ENCODE results near the gene RNASE7.

Gene RNASE7

GRCh38 chr14:21066882-21067502 lies 24.8 kb downstream of the RNASE7 start:
- Histone ChIP-seq H2AFZ (ENCODE audit: low read length) (no peak overlapping the region), H4K20me1 (ENCODE audit: insufficient read depth, low read length) (no peaks in the 10 kb centered on the region), H3K27me3 (ENCODE audit: insufficient read depth, low read length) (peaks cover 10% of the 10 kb centered on the region), H3K4me3 (ENCODE audit: low read depth, low read length, poor library complexity, severe bottlenecking) (no peak overlapping the region), H3K9ac (ENCODE audit: low read length) (no peak overlapping the region), H3K9me2 (ENCODE audit: low read depth, low read length) (no peaks in the 10 kb centered on the region), H3K9me3 (ENCODE audit: low read length) (no peaks in the 10 kb centered on the region), H3K36me3 (ENCODE audit: insufficient read depth, low read length) (no peaks in the 10 kb centered on the region), H3F3A (ENCODE audit: insufficient read depth, low read length) (no peaks in the 10 kb centered on the region), H3K79me2 (ENCODE audit: insufficient read depth, low read length) (no peaks in the 10 kb centered on the region), H3K27ac (ENCODE audit: low read depth, low read length, poor library complexity, severe bottlenecking) (no peak overlapping the region), H3K4me2 (ENCODE audit: low read length) (no peak overlapping the region), H3K4me1 (ENCODE audit: insufficient read depth, low read length, severe bottlenecking) (peaks cover 22% of the 10 kb centered on the region)
- TF ChIP-seq EZH2 (IDR thresholded peaks at IDR 0.05; ENCODE audit: borderline replicate concordance, low read length) (no peak), CTCF (IDR thresholded peaks at IDR 0.05; ENCODE audit: low read length) (peak; percentile 36; the same call in 1 of the 2 replicates)

GRCh38 chr14:21068521-21069387 lies 26.6 kb downstream of the RNASE7 start:
- H3K9ac ChIP-seq (ENCODE audit: low read length): no peak overlapping the region
- H3K36me3 ChIP-seq (ENCODE audit: insufficient read depth, low read length): no peaks in the 10 kb centered on the region
- H4K20me1 ChIP-seq (ENCODE audit: insufficient read depth, low read length): no peaks in the 10 kb centered on the region
- H2AFZ ChIP-seq (ENCODE audit: low read length): no peak overlapping the region
- peaks cover 22% of the 10 kb centered on the region for H3K4me1 ChIP-seq (ENCODE audit: insufficient read depth, low read length, severe bottlenecking)
- H3K9me3 ChIP-seq (ENCODE audit: low read length): no peaks in the 10 kb centered on the region
- H3K4me2 ChIP-seq (ENCODE audit: low read length): peak overlapping the region; percentile 78; the same call in 1 of the 2 replicates
- no peak overlapping the region for H3K27ac ChIP-seq (ENCODE audit: low read depth, low read length, poor library complexity, severe bottlenecking)
- H3K4me3 ChIP-seq (ENCODE audit: low read depth, low read length, poor library complexity, severe bottlenecking): no peak overlapping the region
- H3K9me2 ChIP-seq (ENCODE audit: low read depth, low read length): no peaks in the 10 kb centered on the region
- H3F3A ChIP-seq (ENCODE audit: insufficient read depth, low read length): no peaks in the 10 kb centered on the region
- peaks cover 10% of the 10 kb centered on the region for H3K27me3 ChIP-seq (ENCODE audit: insufficient read depth, low read length)
- no peak; the same call in 1 of the 2 replicates for TF ChIP-seq EZH2 (IDR thresholded peaks at IDR 0.05; ENCODE audit: borderline replicate concordance, low read length)
- peak; percentile 48 for TF ChIP-seq CTCF (IDR thresholded peaks at IDR 0.05; ENCODE audit: low read length)
- no peaks in the 10 kb centered on the region for H3K79me2 ChIP-seq (ENCODE audit: insufficient read depth, low read length)

GRCh38 chr14:21069388-21070082 lies 27.4 kb downstream of the RNASE7 start:
- no peaks in the 10 kb centered on the region for H3F3A ChIP-seq (ENCODE audit: insufficient read depth, low read length)
- H3K27ac ChIP-seq (ENCODE audit: low read depth, low read length, poor library complexity, severe bottlenecking): no peak overlapping the region
- no peaks in the 10 kb centered on the region for H3K9me2 ChIP-seq (ENCODE audit: low read depth, low read length)
- peaks cover 10% of the 10 kb centered on the region for H3K27me3 ChIP-seq (ENCODE audit: insufficient read depth, low read length)
- TF ChIP-seq CTCF (IDR thresholded peaks at IDR 0.05; ENCODE audit: low read length): no peak
- no peak; the same call in 1 of the 2 replicates for TF ChIP-seq EZH2 (IDR thresholded peaks at IDR 0.05; ENCODE audit: borderline replicate concordance, low read length)
- peak overlapping the region; percentile 78; the same call in 1 of the 2 replicates for H3K4me2 ChIP-seq (ENCODE audit: low read length)
- H2AFZ ChIP-seq (ENCODE audit: low read length): no peak overlapping the region
- H4K20me1 ChIP-seq (ENCODE audit: insufficient read depth, low read length): no peaks in the 10 kb centered on the region
- no peaks in the 10 kb centered on the region for H3K9me3 ChIP-seq (ENCODE audit: low read length)
- H3K9ac ChIP-seq (ENCODE audit: low read length): no peak overlapping the region
- H3K4me1 ChIP-seq (ENCODE audit: insufficient read depth, low read length, severe bottlenecking): peaks cover 22% of the 10 kb centered on the region
- H3K4me3 ChIP-seq (ENCODE audit: low read depth, low read length, poor library complexity, severe bottlenecking): peak overlapping the region; percentile 55
- H3K36me3 ChIP-seq (ENCODE audit: insufficient read depth, low read length): no peaks in the 10 kb centered on the region
- H3K79me2 ChIP-seq (ENCODE audit: insufficient read depth, low read length): no peaks in the 10 kb centered on the region
